SK-N-DZ (cell line): ENCODE data around the gene RAB27A.
A peak's percentile ranks its signal among the peaks of the same experiment; 100 is the strongest.

ENCODE experiments used
- DNase-seq: peaks from one replicate; pipeline ENCODE4 v3.0.0-alpha.2; 2015; ENCODE audit warnings: low spot score

Gene RAB27A

DNA sequence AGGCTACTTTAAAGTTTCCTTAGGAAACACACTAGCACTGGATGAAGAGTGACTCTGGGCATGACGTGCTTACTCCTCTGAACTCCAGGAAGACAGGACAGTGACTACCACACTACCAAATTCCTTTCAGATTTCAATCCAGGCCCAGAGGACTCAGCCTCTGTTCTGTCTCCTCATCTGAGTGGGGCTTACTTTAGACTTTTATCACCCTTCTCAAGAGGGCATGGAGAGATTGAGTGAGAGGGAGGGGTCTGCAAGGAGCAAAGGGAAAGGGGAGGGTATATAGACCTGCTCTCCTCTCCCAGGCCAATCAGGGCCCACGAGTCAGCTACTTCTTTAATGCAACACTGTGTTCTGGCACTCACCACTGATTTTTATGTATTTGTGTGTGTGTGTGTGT lies 63.5 kb downstream of the RAB27A start:
- DNase-seq: no peak

DNA sequence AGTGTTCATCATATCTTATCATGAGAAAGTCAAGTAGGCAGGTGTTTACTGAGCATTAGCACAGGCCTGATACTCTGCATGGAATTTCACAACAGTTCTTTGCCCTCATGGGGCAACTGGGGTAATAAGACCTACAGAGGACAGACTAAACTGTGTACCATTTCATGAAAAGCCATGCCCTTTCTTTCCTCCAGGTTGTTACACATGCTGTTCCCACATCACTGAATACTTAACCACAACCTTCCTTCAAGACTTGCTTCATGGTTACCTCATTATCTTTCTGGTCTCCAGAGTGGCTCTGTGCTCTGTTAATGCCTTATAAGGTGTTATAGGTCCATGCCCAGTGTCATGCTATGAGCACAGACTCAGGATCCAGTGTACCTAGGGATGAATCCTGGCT lies 64.7 kb downstream of the RAB27A start:
- DNase-seq: no peak

DNA sequence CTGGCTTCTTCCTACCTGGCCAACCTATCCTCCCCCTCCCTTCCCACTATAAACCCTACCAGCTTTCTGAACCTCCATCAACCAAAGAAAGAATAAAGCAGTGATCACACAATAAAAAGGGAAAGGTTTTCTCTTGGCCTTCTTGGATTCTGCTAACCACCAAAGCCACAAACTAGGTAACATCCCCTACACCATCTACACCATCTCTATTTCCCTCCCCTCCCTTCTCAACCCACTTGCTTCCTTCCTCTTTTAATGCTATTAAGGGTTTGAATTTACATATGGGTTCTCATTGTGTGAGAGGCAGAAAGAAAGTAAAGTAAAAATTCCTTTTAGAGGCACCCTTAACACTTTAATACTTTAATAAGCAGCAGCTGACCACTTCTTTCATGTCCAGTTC lies 67.0 kb downstream of the RAB27A start:
- DNase-seq: no peak

DNA sequence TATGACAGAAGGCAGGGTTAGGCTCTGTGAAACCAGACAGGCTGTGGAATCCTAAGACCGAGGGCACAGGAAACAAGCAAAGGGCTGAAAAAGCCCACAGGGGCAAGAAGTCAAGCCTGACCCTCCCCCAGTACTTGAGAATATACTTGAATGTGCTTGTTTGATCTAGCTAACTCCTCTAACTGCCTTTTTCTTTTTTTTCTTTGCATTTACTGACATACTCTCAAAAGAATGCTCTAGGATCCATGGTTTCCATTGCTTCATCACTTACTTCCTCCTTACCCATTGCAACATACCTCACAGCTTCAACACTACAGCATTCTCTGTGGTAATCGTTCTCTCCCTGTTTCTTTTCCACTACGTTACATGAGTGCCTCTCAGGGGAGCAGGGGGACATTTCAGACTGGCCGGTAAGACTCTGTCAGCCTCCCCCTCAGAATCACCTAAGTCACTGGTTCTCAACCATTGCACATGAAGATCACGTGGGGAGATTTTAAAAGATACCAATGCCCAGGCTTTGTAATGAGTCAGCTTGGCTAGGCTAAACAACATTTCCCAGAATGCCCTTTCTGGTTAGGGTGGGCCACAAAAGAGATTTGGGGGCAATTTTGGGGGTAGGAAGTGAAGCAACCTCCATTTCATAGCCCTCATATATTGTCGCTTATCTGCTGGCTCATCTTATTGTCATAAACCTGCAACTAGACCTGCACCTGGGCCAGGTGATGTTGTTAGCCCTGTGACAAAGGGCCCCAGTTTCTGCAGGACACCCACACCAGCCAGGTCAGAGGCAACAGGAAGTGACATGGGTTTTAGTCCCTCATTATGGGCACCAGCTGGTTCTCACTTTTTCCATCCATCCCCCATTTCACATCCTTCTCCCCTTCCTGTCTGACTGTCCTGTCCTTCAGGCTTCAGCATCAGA lies 68.3 kb downstream of the RAB27A start:
- DNase-seq: no peak

DNA sequence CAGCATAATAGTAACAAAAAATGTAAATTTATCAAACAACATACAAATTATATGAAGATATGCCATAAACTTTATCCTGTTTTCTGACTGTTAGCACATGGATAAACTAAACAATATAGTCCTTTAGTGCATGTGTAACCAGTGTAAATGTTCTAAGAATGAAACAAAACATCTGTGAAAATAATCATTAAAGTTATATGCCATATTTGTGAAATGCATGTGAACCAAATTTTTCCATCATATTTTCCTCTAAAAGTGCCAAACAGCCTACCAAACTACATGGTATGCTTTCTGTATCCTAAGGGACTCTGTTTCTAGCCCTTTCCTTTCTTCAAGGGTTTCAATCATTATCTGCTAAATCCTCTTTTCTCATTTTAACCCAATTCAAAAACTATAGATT lies 69.0 kb downstream of the RAB27A start:
- DNase-seq: no peak

DNA sequence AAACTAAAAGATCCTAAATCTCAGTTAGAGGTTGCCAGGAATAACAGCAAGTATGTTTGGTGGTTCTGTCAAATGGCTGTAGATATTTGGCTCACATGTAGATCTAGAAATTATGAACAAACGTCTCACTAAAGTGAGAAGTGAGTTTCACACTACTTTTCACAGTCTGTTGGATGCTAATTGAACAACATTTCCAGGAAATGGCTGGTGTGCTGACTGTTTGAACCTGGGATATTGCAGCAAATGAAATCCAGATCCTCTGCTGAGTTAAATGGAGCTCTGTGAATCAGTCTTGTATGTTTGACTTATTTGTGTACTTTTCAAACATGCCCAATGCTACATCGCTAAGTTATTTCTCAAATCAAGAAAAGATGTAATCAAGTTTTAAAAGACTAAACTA lies 71.6 kb downstream of the RAB27A start:
- no peak for DNase-seq

DNA sequence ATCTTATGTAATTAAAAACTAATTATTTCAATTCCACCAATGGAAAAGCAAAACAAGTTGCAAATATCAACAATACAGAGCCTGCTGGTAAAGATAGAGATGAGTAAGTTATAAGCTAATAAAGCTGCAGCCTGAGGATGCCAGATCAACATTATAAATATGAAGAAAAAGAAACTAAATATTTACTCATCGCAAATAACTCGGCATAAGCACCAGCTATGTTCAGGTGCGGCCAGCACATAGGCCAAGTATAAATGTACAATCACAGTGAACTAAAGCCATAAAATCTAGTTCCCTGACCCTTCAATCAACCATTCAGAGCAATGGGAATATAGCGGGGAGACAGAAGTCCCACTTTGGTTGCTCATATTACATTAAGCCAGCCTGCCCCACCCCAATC lies 85.1 kb downstream of the RAB27A start:
- DNase-seq: no peak

DNA sequence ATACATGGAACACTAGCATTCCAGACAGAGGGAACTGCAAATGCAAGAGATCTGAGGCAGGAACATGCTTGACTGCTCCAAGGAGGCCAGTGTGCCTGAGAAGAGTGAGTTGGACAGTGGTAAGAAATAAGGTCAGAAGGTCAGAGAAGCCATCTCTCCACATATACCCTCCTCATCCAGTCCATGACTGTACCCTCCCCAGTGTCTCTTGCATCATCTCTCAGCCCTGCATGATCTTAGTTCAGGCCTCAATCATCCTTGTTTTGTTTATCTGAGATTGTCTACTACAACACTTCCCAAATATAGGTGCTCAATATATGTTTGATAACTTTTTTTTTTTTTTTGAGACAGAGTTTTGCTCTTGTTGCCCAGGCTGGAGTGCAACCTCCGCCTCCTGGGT lies 87.4 kb downstream of the RAB27A start:
- no peak for DNase-seq

DNA sequence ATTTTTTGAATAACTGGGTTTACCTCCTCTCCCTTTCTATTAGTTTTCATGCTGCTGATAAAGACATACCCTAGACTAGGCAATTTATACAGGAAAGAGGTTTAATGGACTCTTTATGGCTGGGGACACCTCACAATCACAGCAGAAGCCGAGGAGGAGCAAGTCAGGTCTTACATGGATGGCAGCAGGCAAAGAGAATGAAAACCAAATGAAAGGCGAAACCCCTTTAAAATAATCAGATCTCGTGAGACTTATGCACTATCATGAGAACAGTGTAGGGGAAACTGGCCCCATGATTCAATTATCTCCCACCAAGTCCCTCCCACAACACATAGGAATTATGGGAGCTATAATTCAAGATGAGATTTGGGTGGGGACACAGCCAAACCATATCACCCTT lies 90.9 kb downstream of the RAB27A start:
- no peak for DNase-seq

DNA sequence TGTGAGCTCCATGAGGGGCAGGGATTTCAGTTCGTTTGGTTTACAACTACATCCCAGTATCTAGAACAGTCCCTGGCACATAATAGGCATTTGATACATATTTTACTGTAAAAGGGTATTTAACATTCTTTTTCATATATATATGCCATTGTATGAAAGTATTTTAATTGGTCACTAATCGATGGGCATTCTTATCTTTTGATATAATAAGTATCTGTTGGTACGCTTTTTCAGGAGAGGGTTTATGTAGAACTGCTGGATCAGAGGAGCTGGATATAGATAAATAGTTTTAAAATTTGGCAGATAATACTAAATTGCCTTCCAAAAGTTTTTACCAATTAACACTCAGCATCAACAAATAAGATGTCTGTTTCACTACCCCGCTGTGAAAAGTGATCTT lies 91.9 kb downstream of the RAB27A start:
- DNase-seq: no peak

DNA sequence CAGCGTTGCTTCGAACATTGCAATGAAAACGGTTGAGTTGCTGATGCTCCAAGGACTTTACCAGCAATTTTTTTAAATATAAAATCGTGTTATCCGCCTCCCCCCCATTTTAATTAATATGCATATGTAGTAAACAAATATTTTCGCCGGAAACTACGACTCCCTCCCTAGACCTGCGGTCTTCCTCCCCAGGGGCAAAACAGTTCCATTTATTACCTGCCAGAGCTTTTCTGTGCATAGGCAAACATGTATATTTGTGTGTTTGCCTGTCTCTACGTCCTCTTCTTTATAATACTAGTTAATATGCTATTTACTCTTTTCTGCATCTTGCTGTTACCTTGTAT lies 92.3 kb downstream of the RAB27A start:
- DNase-seq: no peak

DNA sequence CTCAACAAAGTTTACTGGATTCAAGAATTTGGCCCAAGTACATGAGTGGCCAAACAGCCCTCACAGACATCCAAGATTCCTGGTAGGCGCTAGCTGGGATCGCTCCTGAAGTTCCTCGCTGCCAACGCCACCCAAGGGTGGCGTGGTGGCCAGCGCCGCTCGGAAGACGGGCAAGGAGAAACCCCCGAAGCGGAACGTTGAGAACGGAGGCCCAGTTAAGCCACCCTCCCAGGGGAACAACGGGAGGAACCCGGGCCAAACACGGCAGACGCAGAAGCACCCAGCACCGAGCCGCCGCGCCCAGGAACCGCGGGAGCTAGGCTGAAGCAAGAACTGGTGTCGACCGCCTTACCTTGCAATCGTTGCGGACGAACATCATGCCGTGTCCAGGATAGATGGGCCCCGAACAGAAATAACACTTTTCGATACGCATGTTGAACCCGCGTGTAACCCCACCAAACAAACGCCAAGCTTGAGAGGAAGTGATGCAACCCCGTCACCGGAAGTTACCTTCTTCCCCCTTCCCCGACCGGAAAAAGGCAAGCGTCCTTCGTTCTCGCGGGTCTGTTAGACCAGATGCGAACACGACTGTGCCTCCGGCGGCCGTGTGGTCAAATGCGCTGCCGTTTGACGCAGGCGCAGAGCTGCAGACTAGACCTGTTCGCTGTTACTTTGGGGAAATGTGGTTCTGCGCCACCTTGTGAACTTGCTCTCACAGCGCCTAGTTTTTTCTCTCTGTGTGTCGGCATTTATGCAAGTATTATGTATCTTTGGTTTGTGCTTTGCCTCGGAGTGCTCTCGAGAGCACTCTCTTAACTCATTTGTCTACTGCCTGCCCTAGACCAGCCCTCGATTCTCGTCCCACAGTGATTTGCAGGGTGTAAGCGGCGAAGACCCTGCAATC lies 92.9 kb downstream of the RAB27A start, which contains the start of gene RSL24D1:
Gene RSL24D1 (minus strand): TSS at position 484 of the 904 bp plus-strand sequence. CDS start 51 bp downstream, at position 433.
- DNase-seq: peak; percentile 98

DNA sequence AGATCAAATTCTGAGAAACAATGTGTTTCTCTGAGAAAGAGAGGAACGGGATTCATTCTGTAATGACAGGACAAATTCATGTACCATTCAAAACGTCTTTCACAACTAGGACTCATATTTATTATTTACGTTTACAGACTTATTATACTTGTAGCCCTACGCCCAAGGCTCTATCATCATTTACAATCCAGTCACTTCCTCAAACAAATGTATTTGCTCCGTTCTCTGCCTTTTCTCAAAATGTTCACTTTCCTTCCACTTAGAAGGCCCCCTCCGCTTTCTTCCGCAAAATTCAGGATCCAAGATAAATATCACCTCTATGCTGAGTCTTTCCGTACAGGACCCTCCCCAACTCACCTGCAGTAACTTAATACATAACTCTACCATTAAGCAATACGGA lies 93.6 kb downstream of the RAB27A start:
- no peak for DNase-seq

DNA sequence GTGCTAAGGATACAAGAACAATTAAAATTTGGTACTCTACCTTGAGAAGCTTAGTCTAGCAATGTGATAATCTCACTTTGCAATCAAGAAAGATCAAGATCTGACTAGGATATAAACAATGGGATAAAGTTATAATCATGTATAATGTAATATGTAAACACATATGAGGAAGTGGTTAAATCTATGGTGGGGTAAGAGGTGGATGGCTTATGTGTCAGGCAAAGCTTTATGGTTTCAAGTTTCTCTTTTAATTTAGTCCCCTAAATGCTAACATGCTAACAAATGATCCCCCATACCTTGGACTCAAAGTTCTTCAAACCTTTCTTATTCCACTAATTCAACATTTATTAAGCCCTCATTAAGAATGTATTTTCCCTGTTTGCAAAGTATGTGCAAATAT lies 95.4 kb downstream of the RAB27A start:
- no peak for DNase-seq

DNA sequence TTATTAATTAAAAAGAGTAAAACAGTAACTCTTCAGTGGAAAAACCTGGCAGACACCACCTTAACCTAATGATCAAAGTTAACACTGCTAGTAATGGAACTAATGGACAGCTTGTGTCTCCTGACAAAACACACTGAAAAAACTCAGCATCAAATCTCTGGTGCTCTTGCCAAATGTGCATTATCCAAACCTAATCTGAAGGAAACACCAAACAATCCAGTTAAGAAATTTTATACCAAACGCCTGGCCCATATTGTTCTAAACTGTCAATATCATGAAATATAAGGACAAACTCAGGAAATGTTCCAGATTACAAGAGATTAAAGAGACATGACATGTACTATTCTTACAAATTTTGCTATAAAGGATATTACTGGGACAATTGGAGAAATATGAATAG lies 103.3 kb downstream of the RAB27A start:
- no peak for DNase-seq

DNA sequence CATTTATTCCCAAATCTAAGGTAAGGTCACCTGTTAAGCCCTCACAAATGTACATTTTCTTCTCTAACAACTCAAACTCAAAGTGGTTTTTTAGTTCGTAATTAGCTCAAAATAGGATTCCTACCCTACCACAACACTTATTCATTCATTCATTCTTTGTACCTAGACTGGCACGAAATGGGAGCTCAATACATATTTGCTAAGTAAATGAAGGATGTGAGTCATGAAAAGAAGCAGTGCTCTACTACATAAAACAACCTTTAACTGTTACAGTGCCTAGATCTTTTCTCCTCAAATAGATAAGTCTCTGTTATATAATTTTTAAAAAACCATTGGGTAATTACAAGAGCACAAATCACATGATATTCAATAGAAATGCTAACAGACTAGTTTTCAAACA lies 105.9 kb downstream of the RAB27A start:
- no peak for DNase-seq

DNA sequence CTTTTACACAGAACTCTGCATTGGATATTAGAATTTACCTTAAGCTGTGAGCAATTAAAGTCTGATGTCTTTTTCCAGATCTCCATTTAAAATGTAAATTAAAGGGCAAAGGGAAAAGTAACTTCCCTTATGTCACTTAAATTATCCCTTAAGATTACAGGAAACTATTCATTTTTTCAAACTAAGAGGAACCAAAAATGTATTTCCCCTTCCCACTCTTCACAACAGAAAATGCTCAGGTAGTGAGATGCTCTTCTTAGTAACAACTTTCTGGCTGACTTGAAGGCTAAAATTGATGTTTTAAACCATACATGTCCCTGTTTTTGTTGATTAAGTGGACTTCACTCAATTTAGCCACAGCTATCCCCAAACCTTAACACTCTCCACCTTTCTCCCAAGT lies 110.5 kb downstream of the RAB27A start:
- no peak for DNase-seq

DNA sequence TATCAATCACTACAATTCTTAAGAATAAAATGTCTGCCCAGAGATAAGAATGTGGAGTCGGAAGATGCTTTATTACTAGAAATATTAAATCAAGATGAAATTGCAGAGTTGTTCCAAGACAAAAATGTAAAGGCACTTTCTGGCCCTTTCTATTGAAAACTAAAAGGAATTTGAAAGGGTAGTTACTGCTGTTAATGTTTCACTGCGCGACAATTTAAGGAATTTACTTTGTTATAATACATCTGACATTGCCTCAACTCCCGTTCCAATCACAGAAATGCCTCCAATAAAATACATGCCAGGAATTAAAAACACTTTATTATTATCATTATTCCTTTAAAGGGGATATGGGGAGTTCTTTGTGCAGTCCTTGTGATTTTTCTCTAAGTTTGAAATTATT lies 119.3 kb downstream of the RAB27A start:
- DNase-seq: no peak

DNA sequence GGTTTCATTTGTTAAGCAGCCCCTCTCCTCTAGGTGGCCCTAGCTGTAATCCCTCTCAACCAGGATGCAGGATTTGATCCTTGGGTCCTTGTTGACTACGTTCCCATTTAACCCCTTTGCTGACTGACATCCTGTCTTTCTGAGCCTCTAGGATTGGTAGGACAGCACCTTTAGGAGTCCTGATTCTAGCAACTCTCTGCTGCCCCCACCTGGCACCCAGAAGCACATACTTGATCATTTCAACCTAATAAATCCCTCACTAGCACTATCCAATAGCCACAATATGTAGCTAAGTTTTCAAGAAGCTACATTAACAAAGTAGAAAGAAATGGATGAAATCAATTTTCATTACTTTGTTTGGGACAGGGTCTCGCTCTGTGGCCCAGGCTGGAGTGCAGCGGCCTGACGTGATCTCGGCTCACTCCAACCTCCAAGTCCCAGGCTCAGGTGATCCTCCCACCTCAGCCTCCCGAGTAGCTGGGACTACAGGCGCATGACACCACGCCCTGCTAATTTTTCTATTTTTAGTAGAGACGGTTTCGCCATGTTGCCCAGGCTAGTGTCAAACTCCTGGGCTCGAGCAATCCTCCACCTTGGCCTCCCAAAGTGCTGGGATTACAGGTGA lies 121.2 kb downstream of the RAB27A start:
- peak; percentile 73 for DNase-seq

DNA sequence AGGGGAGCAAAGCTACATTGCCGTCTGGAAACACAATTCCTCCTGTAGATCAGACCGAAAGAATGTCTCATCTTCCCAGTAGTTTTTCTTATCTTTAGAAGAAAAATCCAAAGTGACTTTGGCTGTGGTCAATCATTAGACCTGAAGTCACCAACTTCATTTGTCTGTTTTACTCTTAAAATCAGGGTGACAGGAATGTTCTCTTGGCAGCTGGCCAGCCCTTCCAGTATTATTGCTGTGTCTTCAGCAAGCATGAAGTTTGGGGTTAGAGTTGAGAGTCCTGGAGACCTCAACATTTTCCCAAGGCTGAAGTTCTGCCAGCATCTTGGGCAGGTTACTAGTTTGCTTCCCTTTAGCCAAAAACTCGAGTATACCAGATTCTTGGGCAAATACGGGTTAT lies 125.3 kb downstream of the RAB27A start:
- DNase-seq: no peak
